Activated CD4-positive, alpha-beta T cell treated with anti-CD3 and anti-CD28 coated beads, Interleukin-2, amount 50 U/mL, for 1 hour (primary cell): ENCODE data around the gene SCPEP1.

Source experiments
- DNase-seq: peaks from one replicate; pipeline ENCODE4 v3.0.0-alpha.2; 2020

SCPEP1 gene

DNA sequence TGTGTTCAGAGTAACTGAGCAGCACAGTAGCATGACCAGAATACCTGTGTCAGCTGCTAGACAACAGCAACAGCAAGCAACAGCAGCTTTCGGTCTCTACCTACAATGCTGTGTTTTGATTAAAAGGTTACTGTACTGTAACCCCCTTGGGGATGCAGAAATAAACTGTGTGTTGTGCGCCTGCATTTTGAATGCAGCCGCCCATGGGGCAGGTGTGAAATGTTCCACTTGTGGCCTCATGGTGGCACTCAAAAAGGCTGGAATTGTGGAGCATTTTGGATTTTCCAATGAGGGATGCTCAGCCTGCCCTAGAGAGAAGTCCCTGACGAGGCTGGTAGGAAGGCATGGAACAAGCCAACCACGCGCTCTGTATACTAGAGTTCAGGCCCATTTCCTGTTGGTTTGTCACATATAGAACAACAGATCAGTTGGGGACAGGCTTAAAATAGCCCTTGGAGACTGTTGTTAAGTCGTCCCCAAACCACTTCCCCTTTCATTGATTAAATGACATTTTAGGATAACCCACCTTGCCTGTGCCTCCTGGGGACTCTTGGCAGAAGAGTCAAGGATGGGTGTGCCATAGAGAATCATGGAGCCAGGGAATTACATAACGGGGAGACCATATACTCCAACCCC, 27.1 kb downstream of the SCPEP1 start:
- DNase-seq: no peak

DNA sequence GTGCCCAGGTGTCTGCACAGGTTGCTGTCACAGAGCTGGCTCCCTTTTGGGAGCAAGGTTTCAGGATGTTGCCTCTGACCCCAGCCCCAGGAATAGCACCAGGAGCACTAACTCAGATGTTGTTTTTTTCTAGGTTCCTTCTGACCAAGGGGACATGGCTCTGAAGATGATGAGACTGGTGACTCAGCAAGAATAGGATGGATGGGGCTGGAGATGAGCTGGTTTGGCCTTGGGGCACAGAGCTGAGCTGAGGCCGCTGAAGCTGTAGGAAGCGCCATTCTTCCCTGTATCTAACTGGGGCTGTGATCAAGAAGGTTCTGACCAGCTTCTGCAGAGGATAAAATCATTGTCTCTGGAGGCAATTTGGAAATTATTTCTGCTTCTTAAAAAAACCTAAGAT, 28.1 kb downstream of the SCPEP1 start:
- no peak for DNase-seq

DNA sequence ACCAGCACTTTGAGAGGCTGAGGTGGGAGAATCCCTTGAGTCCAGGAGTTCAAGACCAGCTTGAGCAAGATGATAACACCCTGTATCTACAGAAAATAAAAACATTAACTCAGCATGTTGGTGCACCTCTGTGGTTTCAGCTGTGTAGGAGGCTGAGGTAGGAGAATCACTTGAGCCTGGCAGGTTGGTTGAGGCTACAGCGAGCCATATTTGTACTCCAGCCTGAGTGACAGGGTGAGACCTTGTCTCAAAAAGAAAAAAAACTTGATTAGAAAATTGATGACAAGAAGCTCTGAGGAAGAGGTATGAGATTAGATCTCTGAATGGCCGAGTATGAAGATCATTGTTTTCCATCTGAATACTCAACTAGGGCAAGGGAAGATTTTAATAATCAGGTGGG, 31.0 kb downstream of the SCPEP1 start:
- DNase-seq: no peak

DNA sequence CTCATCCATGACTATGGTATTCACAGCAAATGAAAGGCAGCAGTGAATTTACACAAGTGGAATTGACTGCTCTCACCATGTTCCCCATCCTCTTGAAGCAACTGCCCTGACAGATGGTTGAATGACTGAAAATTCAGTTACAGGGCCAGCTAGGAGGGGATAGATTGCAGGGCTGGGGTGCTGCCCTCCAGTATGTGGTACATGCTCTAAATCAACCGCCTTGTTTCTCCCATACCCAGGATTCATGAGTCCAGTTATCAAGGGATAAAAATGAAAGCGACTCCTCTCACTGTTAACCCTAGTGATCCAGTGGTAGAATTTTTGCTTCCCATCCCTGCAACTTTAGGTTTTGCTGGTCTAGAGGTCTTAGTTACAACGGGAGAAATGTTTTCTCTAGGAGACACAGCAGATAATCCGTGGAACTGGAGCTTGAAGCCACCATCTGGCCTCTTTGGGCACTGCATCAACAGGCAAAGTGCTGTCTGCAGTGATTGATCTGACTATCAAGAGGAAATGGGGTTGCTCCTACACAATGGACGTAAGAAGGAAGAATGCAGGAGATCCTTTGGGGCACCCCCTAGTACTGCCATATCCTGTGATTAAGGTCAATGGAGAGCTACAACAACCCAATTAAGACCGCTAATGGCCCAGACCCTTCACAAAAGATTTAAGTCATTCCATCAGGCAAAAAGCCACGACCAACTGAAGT, 32.0 kb downstream of the SCPEP1 start:
- DNase-seq: peak; percentile 38

DNA sequence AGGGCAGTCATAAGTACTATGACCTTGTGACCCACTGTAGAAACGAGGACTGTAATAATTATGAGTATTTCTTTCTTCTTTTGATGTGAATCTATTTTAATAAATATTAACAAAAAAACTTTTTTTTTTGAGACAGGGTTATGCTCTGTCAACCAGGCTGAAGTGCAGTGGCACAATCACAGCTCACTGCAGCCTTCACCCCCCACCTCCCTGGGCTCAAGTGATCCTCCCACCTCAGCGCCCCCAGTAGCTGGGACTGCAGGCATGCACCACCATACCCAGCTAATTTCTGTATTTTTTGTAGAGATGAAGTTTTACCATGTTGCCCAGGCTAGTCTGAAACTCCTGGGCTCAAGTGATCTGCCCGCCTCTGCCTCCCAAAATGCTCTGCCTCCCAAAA, 32.6 kb downstream of the SCPEP1 start:
- no peak for DNase-seq

DNA sequence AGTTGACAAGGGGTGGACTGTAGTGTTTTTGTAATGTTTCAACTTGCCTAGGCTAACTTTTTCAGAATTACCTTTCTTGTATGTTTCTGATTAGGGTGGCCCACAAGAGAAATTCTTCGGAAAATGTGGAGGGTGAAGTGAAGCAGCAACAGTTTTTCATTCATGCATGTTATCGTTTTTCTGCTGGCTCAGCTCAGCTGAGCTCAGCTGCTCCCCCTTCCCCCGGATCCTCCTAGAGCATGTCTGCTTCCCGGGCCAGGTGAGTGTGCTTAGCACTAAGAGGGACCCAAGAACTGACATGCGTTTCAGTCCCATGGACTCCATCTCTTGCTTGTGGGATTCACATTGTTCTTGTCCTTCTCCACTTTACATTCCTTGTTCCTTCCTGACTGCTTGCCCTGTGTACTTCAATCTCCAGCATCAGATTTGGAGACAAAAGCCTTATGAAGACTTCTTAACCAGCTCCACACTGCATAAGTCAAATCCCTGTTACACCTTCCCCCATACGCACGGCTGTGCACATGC, 33.6 kb downstream of the SCPEP1 start:
- DNase-seq: no peak

DNA sequence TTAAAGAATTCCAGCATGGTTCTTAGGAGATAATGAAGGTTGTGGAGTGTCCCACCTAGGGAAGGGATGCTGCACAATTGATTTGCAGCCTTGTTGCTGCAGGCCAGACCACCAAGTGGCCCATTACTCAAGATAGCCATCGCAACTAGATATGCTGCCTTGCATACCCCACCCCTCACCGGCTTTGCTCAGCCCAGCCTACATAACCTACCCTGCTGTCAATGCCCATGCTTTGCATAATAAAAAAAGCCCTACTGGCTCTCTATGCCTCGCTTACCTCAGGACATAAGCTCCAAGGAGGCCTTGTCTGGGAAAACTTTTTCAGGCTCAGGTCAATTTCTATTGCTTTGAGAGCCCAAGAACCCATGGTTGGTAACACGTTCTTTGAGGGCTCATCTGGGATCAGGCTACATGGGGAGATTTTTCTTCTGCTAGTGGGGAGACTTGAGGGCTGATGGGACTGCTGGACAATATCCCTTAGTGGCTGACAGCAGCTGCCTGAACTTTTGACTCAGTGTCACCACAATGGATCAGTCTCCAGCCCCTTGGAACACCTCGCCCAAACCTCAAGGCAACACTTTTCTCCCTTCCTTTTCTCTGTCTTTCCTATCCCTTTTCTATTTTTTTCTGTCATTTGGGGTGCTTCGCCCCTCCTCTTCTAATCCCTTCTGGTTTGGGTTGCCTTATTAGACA, 38.3 kb downstream of the SCPEP1 start:
- DNase-seq: no peak

DNA sequence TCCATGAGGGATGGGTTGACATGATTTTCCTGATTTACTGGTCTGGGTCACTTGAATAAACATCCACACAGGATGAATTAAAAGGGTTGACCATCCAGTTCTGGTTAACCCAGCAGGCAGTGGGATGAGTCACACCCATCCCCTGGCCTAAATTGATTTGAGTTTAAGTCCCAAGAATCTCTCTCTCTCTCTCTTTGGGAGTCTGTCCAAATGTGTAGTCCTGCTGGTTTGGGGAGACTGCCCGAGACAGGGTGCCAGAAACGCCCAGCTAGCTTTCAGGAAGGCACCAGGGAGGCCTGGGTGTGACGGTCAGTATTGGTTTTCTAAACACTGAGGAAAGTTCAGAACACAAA, 38.8 kb downstream of the SCPEP1 start:
- DNase-seq: no peak

DNA sequence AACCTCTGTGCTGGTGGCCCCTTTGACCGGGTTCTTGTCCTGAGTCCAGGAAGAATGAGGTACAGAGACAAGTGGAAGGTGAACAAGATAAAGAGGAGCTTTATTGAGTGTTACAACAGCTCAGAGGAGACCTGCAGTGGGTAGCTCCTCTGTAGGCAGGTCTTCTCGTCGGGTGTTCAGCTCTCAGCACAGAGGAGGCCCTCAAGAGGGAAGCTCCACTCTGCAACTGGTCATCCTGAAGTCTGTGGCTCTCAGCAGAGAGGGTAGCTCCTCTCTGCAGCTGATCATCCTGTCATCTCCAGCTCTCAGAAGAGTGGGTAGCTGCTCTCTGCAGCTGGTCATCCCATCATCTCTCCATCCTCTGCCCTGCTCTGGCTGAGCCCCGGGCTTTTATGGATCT, 39.7 kb downstream of the SCPEP1 start:
- DNase-seq: no peak

DNA sequence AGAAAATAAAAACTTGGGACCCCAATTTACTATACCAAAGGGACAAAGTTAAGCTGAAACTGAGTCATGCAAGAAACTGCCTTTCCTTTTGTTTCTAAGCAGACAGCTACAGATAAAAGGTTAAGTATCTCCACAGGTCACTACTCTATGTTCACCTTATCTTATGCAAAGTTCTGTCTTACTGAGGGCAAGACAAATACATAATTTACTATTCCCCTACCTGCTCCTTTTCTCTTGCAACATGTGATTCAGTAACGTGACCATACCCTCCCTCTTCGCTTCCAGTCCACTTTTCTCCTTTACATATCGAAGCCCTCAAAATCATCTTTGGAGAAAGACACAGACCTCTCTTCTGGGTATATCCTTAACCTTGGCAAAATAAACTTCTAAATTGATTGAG, 42.3 kb downstream of the SCPEP1 start:
- DNase-seq: no peak

DNA sequence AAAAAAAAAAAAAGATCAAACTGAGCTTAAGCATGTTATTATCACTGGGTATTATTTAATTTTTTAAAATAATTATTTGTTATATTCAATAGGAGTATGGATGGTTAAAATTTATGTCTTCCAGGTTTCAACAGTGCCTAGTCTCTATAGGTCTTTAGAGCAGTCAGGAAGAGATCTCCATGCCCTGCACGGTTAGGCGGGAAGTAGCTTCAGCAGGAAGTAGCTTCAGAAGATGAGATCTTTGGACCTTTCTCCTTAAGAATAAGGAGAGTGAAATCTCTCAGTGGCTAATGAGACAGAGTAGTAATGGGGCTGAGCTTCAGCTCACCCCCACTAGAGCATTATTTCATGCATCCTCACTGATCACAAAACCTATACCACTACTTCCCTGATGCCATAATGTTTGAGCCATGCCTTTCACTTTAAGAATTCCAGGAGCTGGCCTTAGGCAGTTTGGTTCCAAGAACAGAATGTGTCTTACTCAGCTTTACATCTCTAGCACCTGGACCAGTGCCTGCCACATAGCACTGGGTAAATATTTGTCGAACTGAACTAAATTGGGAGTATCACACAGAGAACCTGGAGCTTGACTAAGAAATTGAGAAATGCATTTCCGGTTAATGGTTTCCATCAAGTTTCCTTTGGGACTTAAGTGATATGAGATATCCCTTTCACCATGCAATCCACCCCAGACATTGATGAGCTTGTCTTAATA, 43.5 kb downstream of the SCPEP1 start:
- no peak for DNase-seq

DNA sequence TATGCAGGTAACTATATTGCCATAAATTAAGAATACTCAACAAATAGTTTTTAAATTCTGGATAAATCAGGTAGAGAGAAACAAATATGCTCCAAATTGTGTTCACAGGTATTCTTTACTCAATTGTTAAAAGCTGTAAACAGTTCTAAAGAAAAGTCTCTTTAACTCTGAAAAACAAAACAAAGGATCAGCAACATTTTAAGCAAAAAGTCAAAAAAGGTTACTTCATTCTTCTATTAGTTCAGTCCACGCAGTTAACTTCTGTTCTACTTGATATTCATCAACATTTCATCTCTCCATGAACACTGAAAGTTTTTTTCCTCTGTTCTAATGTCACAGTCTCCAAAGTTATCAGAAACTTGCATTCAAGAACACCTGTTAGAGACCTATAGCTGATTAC, 47.9 kb downstream of the SCPEP1 start:
- no peak for DNase-seq

DNA sequence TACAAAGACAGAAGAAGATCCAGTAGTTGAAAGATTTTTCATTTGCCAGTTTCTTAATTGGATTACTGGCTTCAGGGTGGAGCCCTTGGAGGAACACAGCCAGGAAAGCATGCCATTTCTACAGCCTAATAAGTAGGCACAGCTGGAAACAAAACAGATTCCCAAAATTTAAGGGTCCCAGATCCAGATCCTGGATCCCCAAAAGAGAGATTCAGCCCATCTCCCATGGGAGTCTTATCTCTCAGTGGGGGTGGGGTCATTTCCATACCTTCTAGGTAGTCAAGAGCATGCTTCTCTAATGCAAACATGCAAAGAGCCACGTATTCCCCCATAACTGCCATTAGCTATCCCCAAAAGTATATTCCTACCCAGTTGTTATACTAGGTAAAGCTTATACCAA, 49.9 kb downstream of the SCPEP1 start:
- no peak for DNase-seq

DNA sequence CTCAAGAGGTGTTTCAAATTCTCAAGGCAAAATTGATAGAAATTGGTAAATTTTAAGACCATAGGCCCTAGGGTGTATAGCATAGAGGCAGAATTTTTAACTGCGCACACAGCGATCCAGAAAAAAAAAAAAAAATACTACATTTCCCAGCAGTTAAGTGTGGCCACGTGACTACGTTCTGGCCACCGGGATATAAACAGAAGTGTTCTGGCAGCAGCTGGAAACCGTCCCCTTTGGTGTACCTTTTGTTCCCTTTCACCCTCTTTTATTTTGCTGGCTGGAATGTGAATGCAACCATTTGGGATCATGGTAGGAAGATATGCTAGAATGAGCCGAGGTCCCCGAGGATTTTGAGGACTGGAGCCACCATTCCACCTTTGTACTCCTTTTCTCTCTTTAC, 54.4 kb downstream of the SCPEP1 start:
- no peak for DNase-seq

DNA sequence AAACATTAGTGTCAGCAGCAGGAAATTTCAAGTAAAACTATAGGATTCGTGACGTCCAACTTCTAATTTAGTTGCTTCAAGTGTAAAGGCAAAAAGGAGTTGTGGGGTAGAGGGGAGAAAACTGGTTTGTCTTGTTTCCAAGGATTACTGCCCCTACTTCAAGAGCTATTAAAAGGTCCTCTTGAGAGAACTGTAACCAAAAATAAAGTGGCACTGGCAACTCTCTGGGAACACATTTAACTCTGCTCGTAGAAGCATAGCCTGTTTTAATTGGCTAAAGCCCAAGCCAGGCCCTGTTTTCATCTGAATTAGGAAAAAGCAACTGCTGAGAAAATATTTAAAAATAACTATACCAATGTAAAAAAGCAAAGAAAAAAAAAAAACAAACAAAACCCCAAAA, 55.4 kb downstream of the SCPEP1 start:
- no peak for DNase-seq

DNA sequence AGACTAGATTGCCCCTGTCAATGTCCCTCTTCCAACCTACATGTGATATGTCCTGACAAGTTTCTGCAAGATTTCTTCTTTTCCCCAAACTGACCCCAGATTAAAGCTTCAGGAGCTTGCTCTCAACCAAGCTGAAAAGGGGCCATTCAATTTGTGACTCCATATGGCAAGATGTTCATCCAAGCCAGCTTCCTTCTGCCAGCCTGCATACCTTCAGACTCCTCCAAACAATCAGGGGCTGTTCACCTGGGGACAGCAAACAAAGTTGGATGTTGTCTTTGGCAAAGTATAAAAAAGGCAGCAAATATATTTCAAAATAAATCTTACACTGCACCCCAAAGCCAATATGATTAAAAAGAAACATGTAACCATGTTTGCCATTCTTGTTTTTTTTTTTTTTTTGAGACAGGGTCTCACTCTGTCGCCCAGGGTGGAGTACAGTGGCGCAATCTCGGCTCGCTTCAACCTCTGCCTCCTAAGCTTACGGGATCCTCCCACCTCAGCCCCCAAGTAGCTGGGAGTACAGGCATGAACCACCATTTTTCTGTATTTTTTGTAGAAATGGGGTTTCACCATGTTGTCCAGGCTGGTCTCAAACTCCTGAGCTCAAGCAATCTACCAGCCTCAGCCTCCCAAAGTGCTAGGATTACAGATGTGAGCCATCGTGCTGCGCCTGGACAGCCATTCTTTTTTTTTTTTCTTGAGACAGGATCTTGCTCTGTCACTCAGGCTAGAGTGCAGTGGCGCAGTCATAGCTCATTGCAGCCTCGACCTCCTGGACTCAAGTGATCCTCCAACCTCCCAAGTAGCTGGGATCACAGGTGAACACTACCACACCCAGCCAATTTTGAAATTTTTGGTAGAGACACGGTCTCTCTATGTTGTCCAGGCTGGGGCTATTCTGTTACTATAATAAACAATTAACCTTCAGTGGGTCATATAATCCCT, 57.1 kb downstream of the SCPEP1 start:
- no peak for DNase-seq

DNA sequence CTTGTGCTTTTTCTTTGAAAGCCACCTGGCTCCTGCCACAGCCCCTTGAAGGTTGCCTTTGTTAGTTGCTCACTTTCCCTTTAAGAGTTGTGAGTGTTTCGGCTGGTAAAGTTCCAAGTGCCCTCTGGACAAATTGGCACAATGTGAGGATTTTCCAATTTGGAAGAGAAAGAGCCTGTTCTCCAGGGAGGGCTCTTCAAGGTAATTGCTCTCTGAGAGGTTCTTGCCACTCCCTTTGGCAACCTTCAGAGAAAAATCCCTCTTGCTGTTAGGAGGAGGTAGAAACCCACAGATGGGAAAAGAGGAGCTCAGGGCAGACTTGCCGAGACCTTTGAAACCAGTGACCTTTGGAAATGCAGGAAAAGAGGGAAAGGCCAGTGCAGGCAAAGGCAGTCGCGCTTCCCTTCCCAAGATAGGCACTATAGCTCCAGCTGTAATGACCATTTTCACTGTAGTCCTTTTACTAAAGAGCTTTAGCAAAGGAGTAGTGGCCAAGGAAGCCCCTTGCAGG, 58.1 kb downstream of the SCPEP1 start:
- DNase-seq: no peak

DNA sequence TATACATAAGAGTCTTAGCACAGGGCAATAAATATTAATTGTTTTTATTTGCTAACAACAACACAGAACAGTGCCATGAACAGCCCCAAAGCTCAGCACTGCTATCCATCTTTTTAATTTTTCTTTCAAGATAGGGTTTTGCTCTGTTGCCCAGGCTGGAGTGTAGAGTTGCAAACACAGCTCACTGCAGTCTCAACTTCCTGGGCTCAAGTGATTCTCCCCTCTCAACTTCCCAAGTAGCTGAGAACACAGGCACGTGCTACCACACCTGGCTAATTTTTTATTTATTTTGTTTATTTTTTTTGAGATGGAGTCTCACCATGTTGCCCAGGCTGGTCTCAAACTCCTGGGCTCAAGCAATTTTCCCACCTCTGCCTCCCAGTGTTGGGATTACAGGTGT, 59.5 kb downstream of the SCPEP1 start:
- no peak for DNase-seq

DNA sequence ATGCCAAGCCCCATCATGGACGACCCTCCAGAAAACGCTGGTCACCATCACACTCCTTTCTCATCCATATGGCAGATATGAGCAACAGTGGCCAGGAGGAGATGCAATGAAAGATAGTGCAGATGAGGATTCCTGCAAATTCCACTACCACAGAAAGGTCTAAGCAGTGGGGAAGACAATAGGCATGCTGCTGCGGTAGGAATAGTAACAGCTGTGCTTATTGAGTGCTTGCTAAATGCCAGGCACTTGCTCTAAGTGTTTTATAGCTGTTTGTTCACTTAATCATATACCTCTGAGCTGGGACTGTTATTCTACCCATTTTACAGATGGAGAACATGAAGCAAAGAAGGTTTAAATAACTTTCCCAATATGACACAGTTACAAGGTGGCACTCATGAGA, 60.6 kb downstream of the SCPEP1 start:
- no peak for DNase-seq

DNA sequence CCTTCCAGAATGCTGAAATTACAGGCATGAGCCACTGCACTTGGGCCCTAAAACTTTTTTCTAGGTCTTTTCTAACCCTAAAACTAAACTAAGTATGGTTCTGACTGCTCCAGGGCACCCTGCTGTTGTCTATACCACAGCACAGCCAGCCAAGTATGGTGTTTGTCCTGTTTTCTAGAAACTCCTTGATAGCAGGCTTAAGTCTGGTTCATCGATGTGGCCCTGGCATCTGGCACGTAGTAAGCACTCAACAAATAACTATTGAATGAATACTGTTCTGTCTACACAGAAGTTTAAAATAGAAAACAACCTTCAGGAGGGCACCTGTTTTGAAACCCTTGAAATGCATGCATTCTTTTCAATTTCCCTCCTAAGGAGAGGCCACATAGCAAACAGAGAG, 62.6 kb downstream of the SCPEP1 start:
- no peak for DNase-seq

DNA sequence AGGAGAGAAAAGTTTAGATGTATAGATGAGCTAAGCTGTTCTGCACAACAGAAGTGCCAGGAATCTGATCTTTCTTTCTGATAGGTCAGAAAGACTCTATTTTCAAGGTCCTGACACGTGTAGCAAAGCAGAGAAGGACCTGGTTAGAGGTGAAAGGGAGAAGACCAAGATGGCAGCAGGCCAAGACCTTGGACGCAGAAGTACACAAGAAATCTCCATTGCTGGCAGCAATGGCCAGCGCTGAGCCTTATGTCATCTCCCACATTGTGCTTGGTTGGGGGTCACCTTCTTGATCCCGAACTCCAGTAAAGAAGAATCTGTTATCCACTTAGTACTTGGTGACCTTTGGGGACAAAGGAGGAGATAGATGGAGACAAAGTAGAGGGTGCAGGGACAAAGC, 65.3 kb downstream of the SCPEP1 start:
- DNase-seq: no peak
